ENCODE results near the gene NAPSA. TPM values are rescaled to one million over a fixed set of nuclear protein-coding genes. Genes with fewer than 3 reads are reported as not detected.

Gene NAPSA
- total RNA-seq, 1 donor from 2014 or later: 1.3 TPM

- Mint-ChIP-seq H3K27me3 (ENCODE audit: unreplicated experiment) (no peaks in the 10 kb centered on the region), H3K9me3 (ENCODE audit: unreplicated experiment) (no peaks in the 10 kb centered on the region), H3K4me3 (ENCODE audit: unreplicated experiment) (no peak overlapping the region), H3K36me3 (ENCODE audit: unreplicated experiment) (peaks cover 5% of the 10 kb centered on the region), H3K4me1 (ENCODE audit: unreplicated experiment) (no peaks in the 10 kb centered on the region), H3K27ac (ENCODE audit: unreplicated experiment) (no peak overlapping the region)
- no peak for DNase-seq (ENCODE audit: extremely low spot score, unreplicated experiment)
- no peak for TF ChIP-seq CTCF (IDR thresholded peaks at IDR 0.05)
Observed at GRCh38 chr19:50402544-50403301, 37.3 kb upstream of the NAPSA start.

- H3K27ac Mint-ChIP-seq (ENCODE audit: unreplicated experiment): no peak overlapping the region
- H3K9me3 Mint-ChIP-seq (ENCODE audit: unreplicated experiment): no peaks in the 10 kb centered on the region
- H3K36me3 Mint-ChIP-seq (ENCODE audit: unreplicated experiment): peaks cover 5% of the 10 kb centered on the region
- no peak for DNase-seq (ENCODE audit: extremely low spot score, unreplicated experiment)
- H3K4me1 Mint-ChIP-seq (ENCODE audit: unreplicated experiment): no peaks in the 10 kb centered on the region
- no peak for TF ChIP-seq CTCF (IDR thresholded peaks at IDR 0.05)
- no peak overlapping the region for H3K4me3 Mint-ChIP-seq (ENCODE audit: unreplicated experiment)
- no peaks in the 10 kb centered on the region for H3K27me3 Mint-ChIP-seq (ENCODE audit: unreplicated experiment)
Observed at GRCh38 chr19:50401605-50402450, 36.4 kb upstream of the NAPSA start.

- Mint-ChIP-seq H3K36me3 (ENCODE audit: unreplicated experiment) (peaks cover 3% of the 10 kb centered on the region), H3K4me1 (ENCODE audit: unreplicated experiment) (no peaks in the 10 kb centered on the region), H3K27me3 (ENCODE audit: unreplicated experiment) (no peaks in the 10 kb centered on the region), H3K27ac (ENCODE audit: unreplicated experiment) (no peak overlapping the region), H3K9me3 (ENCODE audit: unreplicated experiment) (no peaks in the 10 kb centered on the region), H3K4me3 (ENCODE audit: unreplicated experiment) (no peak overlapping the region)
- no peak for TF ChIP-seq CTCF (IDR thresholded peaks at IDR 0.05)
- DNase-seq (ENCODE audit: extremely low spot score, unreplicated experiment): no peak
Observed at GRCh38 chr19:50399368-50399745, 33.9 kb upstream of the NAPSA start.

- H3K4me3 Mint-ChIP-seq (ENCODE audit: unreplicated experiment): no peak overlapping the region
- no peak for TF ChIP-seq CTCF (IDR thresholded peaks at IDR 0.05)
- H3K9me3 Mint-ChIP-seq (ENCODE audit: unreplicated experiment): no peaks in the 10 kb centered on the region
- H3K27me3 Mint-ChIP-seq (ENCODE audit: unreplicated experiment): no peaks in the 10 kb centered on the region
- H3K4me1 Mint-ChIP-seq (ENCODE audit: unreplicated experiment): no peaks in the 10 kb centered on the region
- H3K36me3 Mint-ChIP-seq (ENCODE audit: unreplicated experiment): peaks cover 3% of the 10 kb centered on the region
- H3K27ac Mint-ChIP-seq (ENCODE audit: unreplicated experiment): no peak overlapping the region
- no peak for DNase-seq (ENCODE audit: extremely low spot score, unreplicated experiment)
Observed at GRCh38 chr19:50398675-50399367, 33.4 kb upstream of the NAPSA start.

GRCh38 chr19:50394017-50394416 lies 28.6 kb upstream of the NAPSA start:
- TF ChIP-seq CTCF (IDR thresholded peaks at IDR 0.05): no peak
- Mint-ChIP-seq H3K9me3 (ENCODE audit: unreplicated experiment) (no peaks in the 10 kb centered on the region), H3K4me1 (ENCODE audit: unreplicated experiment) (no peaks in the 10 kb centered on the region), H3K36me3 (ENCODE audit: unreplicated experiment) (no peaks in the 10 kb centered on the region), H3K4me3 (ENCODE audit: unreplicated experiment) (no peak overlapping the region), H3K27me3 (ENCODE audit: unreplicated experiment) (no peaks in the 10 kb centered on the region), H3K27ac (ENCODE audit: unreplicated experiment) (no peak overlapping the region)
- DNase-seq (ENCODE audit: extremely low spot score, unreplicated experiment): no peak
